ENCODE measurements around the gene LEUTX.
A peak's percentile ranks its signal among the peaks of the same experiment; 100 is the strongest.

LEUTX gene

DNA sequence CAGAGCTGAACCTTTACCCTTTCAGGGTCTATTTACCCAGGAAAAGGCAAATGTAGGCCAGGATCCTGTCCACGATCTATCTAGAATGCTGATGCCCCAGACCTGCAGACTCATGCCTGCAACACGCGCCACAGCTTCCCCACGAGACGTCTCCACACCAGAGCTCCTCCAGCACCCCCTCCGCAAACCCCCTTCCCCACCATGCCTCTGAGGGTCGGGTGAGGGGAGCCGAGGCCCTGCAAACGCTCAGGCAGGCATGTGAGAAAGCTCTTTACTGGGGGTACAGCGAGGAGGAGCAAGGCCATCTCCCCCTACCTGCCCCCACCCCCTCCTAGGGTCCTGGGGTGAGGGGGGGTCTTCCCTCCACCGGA is 46.4 kb downstream of the LEUTX start:
- no peak for DNase-seq

DNA sequence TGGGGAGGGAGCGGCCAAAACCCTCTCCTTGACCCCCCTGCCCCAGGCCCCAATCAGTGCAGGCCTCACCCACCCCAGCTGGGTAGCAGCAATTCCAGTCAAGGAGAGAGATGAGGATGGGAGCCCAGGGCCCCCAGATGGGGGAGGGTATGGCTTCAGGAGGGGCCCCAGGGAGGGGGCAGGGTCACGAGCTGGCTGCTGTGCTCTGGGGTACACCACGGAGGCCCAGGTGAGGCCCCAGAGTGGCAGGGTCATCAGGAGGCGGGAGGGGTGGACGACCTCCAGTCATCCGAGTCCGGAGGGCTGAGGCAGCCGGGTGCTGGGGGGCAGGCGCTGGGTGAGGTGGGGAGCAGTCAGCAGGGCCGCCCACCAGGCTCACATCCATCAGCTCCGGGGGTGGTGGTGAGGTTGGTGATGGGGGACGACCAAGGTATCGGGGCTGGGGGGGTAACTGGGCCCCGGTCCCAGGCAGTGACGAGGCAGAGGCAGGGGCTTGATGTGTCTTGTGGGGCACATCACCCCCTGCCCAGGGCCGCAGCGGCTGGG is 47.0 kb downstream of the LEUTX start:
- no peak for DNase-seq

DNA sequence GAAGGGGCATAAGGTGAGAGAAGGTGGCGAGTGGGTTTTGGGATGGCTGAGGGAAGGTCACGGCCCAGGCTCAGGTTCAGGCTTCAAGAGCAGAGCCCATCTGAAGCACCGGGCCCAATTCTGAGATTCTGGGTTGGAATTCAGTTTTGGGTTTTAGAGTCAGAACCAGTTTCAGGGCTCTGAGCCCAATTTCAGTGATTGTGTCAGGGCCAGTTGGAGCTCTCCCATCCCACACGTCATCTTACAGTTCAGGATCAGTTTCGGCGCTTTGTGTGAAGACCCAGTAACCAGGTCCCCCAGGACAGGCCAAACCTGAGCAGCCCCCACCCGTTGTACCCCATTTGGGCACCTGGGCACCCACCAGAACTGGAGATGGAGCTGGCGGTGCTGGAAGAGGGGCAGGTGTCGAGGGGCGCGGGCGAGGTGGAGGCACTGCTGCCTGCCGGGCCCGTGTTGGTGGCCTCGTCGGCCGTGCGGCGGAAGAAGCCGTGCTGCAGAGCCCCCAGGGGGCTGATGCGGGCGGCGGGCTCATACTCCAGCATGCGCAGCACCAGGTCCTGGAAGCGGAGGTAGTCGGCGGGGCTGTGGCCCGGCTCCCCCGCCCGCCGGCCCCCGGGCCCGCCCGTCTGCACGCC is 47.8 kb downstream of the LEUTX start:
- no peak for DNase-seq

DNA sequence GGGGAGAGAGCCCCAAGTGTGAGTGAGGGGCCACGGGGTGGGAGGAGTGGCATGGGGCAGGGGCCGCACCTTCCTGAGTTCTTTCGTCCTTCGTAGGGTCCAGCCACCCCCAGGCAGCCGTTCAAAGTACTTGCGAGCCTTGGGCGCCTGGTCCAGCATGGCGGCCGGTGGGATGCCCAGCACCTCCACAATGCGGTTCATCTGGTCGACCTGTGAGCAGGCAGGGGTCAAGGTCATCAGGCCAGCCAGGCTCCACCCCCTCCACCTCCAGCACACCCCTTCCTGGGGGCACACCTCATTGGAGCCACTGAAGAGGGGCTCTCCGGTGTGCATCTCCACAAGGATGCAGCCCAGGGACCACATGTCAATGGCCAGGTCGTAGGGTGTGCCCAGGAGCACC is 48.6 kb downstream of the LEUTX start:
- no peak for DNase-seq

DNA sequence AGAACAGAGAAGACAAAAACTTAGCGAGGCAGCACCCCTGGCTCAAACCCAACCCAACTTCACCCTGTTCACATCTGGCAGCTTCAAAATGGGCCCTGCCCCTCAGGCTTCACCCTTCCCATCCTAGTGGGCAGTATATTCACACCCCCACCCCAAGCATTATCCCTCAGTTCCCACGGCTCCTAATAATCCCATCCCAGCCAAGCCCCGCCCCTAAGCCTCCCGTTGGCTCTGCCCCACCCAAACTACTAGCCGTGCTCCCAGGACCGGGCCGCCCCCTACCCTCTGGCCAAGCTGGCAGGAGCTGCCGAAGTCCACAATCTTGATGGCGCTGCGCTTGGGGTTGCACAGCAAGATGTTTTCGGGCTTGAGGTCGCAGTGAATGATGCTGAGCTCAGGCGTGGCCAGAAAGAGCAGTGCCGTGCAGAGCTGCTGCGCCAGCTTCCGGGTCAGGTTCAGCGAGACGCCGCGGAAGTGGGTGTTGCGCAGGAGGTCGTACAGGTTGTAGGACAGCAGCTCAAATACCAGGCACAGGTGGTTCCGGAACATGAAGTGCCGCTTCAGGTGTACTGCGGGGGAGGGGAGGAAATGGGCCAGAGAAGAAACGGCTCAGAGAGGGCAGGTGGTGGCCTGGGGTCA is 49.5 kb downstream of the LEUTX start:
- DNase-seq, result no peak

DNA sequence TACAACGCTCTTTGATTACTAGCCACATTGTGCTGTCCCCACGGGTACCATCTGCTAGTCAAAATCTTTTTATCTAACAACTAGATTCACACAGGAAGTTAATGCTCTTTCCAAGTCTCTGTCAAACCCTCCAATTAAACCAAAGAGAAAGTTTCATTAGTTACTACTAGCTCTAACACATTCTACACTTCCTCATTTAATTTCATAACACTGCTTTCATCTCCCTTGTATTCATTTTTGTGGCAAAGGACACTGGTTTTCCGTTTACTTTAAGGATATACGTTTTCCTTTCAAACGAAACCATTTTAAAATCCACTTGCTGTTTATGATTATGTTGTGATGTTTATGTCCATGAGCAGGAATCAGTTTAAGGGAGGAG is 50.0 kb downstream of the LEUTX start:
- no peak for DNase-seq

DNA sequence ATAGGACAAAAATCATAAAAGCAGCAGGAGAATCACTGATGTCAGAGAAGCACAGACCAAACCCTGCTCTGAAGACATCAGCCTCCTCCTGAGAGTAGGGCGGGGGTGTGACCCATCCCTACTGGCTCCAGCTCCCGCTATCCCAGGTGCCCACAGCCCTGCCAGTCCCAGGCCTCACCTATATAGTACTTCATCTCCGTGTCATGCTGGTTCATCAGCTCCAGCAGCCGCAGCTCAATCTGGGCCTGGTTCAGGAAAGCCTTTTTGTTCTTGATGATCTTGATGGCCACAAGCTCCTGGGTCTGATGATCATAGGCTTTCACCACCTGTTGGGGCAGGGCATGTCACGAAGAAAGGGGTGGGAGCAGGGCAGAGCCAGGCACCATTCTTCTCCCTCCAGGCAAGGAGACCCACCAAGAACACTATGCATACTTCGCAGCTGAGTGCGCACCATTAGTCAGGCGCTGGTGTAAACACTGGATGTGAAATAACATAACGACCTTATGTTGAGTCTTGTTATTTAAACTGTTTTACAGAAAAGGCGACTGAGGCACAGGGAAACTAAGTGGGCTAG is 51.1 kb downstream of the LEUTX start:
- no peak for DNase-seq

DNA sequence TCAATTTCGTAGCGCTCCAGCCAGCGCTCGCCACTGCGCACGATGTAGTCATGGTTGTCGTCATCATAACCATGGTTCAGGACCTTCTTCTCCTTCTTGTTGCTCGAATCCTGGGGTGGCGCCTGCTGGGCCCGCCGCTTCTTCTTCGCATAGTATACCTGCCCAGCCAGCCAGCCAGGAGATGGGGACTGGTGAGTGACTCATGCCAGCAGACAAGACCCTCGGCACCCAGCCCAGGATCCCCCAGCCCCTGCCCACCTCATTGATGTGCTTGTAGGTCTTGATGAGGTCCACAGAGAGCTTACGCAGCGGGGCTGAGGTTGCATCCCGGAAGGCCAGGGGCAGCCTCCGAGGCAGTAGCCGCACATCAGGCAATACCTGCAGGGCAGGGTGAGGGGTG is 51.8 kb downstream of the LEUTX start:
- no peak for DNase-seq

DNA sequence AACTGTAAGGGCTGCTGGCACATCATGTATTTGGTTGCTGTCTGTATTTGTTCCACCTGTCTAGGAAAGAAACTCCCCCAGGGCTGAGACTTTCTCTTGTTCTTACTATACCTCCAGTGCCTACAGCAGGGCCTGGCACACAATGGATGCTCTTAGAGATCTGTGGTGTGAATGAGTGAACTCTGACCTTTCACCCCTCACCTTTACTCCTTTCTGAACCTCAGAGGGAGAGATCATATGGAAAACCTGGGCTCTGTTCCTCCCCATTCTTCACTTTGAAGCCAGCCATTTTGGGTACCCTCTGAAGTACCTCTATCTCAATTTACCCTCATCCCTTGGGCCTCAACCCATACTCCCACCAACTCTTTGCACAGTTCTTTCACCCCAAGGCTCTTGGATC is 52.2 kb downstream of the LEUTX start:
- no peak for DNase-seq

DNA sequence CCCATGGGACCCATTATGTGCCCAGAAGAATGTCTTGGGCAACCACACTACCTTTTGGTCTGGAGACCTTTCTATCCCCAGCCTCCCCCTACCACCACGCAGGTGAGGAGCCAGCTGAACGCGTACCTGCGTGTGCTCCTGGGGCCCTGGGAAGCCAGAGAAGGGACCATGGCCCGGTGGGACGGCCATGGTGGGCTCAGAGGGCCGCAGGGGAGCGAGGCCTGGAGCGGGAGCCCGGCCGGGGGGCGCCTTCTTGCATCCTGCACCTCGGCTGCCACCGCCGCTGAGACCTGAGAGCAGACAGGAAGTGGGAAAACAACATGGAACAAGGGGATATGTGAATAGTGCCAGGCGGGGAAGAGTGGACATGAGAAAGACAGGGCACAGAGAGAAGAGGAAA is 53.0 kb downstream of the LEUTX start:
- DNase-seq, result no peak

DNA sequence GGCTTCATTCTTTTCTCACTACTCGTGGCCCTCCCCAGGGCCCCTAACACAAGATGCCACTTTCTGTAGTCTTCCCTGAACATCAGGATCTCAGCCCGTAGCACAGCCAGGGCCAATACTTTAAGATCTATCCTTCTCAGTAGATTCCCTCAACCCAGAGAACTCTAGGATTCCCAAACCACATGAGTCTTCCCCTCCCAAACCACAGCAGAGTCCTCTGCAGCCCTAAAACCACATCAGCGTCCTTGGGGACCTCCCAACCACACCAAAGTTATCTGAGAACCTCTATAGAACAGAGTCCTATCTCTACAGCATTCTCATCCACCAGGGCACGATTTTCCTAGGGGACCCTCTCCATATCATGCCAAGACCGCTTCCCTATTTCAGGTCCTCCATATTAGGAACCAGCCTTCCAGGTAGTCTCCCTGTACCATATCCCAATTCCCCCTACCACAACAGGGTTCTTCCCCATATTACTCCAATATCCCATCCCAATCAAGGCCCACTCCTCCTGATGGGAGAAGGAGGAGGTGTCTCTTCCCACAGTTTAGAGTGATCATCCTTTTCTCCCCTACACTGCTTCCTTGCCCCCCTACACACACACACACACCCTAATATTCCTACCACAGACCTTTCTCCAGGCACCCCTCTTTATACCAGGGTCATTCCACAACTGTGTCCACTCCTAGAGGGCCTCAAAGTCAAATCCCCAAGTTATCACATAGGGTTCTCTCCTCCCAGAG is 53.9 kb downstream of the LEUTX start:
- no peak for DNase-seq

DNA sequence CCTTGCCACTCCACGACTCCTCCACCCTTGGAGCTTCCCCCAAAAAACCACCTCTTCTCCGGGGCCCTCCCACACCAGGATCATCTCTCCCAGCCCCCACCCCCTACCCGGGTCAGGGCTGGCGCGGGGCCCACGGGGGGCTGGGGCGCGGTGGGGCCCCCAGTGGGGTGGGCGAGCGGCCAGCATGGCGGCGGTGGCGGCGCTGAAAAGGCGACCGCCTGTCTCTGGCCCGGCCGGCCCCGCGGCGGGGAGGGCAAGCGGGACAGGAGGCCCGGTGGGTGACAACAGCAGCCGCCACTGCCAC is 54.5 kb downstream of the LEUTX start:
- no peak for DNase-seq

DNA sequence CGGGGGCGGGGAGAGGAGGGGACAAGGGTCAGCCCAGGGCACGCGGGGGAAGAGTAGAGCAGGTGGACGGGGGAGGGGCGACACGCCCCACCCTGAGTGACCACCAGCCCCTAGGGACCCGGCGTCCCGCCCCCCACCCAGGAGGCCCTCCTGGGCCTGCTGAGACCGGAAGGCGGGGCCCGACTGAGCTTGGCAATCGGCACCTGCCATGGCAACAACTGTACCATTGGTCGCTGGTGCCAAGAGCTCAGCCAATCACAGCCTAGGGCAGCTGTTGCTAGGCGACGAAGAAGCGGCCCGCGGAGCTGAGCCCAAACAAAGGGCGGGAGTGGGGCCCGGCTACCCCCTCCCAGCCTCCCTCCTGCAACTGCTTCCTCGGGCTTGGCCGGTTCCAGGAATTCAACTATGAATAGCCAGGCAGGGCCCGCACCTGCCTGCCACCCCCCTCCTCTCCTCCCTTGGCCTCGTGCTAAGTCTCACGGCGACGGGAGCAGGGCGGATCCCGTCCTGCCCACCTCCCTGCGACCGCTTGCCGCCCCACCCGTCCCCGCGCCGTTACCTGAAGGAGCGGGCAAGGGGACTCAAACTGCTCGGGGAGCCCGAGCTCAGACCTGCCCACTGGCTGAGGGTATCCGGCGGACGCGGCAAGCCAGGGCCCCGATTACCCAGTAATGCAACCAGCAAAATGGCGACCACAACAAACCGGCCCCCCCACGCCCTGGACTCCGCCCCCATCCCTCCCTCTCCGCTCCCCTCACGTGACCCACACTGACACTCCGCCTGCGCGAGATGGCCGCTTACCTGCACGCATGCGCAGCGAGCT is 55.0 kb downstream of the LEUTX start, which contains the start of gene DYRK1B:
Gene DYRK1B, minus strand, starts transcription at position 699 of the 823 bp plus-strand sequence. CDS start 2,295 bp downstream, outside the sequence.
- peak; percentile 96 for DNase-seq

DNA sequence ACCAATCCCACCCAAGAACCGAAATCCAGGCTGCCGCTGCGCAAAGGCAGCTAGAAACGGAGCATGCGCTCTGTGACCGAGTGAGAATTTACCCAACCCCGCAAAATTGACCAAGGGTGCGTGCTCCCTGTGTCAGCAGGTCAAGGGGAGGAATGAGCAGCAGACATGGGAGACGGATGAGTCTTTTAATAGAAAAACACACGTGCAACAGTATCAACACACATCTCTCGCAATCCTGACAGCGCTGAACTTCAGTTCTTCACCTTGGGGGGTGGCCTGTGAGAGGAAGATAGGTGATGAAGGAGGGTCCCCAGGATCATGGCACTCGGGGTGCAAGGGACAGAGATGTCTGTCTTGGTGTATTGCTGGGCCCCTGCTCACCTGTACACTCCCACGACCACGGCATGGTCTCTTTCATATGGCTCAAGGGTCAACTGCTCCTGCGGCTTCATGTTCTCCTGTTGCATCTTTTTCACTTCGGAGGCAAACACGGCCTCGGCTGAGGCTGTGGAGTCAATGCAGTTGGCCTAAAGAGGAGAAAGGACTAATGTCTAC is 55.7 kb downstream of the LEUTX start:
- no peak for DNase-seq
